DND-41 (cell line): ENCODE data around the gene LRRC55.

Source experiments
- CTCF ChIP-seq: IDR thresholded peaks from 2 replicates; pipeline ENCODE4 v1.5.1; 2012; ENCODE audit warnings: borderline replicate concordance, low read length, moderate library complexity, mild to moderate bottlenecking; ENCODE audit not compliant: poor library complexity, severe bottlenecking; ENCODE audit errors: extremely low read depth
- EZH2 ChIP-seq: IDR thresholded peaks from 3 replicates; pipeline ENCODE4 v1.6.1; 2012; ENCODE audit warnings: borderline replicate concordance, low read depth, mild to moderate bottlenecking, moderate library complexity, low read length, inconsistent platforms; ENCODE audit not compliant: severe bottlenecking

GRCh38 chr11:57240757-57241156 lies 59.0 kb downstream of the LRRC55 start:
- TF ChIP-seq EZH2 = no peak
- TF ChIP-seq CTCF = no peak
